Stomach (tissue), 4 donors: ENCODE measurements around the gene KDELR3.

Source experiments
- CTCF ChIP-seq, 7 experiments: fragments of 450-650 bp in 4 of 7; fragments of 200-600 bp in 3 of 7; sonication (generic) in 3 of 7; IDR thresholded peaks; one replicate each; pipeline ENCODE4 v1.5.1; 2016 to 2019; ENCODE audit warnings: antibody characterized with exemption in 7 of 7, control low read depth in 2 of 7, mild to moderate bottlenecking in 1 of 7
- EP300 ChIP-seq: sonication (generic); formaldehyde crosslinking; IDR thresholded peaks from one replicate; pipeline ENCODE4 v1.6.1; 2017; ENCODE audit warnings: antibody characterized with exemption
- POLR2A ChIP-seq, 4 donors: fragments of 450-650 bp; IDR thresholded peaks; one replicate each; pipeline ENCODE4 v1.6.1; 2016; ENCODE audit warnings: antibody characterized with exemption in 4 of 4, control low read depth in 2 of 4, mild to moderate bottlenecking in 1 of 4, moderate library complexity in 1 of 4
- POLR2AphosphoS5 ChIP-seq, 3 donors: sonication (generic); formaldehyde crosslinking; IDR thresholded peaks; one replicate each; pipeline ENCODE4 v1.6.1; 2016; ENCODE audit warnings: antibody characterized with exemption in 3 of 3

- TF ChIP-seq CTCF (IDR thresholded peaks at IDR 0.05) (no peak), POLR2AphosphoS5 (IDR thresholded peaks at IDR 0.05) (no peak), POLR2A (IDR thresholded peaks at IDR 0.05) (no peak), EP300 (no peak)
Measured at GRCh38 chr22:38518620-38519019, 50.7 kb downstream of the KDELR3 start.
